ENCODE results near the gene OSBPL8.

Gene OSBPL8

GRCh38 chr12:76508128-76508980 is 51.2 kb downstream of the OSBPL8 start:
- Histone ChIP-seq H2AFZ (ENCODE audit: low read depth, low read length) (no peak overlapping the region), H2BK12ac (ENCODE audit: low read length in 2 of 2) (no peak overlapping the region), H2AK5ac (ENCODE audit: low read length, severe bottlenecking) (no peak overlapping the region), H3K18ac (ENCODE audit: low read depth in 1 of 2, low read length in 2 of 2) (no peak overlapping the region), H2BK5ac (ENCODE audit: low read depth, low read length, poor library complexity, severe bottlenecking) (no peak overlapping the region), H4K91ac (ENCODE audit: low read length) (no peak overlapping the region), H3K4me1 (ENCODE audit: control insufficient read depth, insufficient read depth, low read depth, low read length) (no peaks in the 10 kb centered on the region), H2BK120ac (ENCODE audit: low read depth, low read length) (no peak overlapping the region), H3K9ac (ENCODE audit: low read length) (no peak overlapping the region), H3K27me3 (ENCODE audit: control insufficient read depth in 1 of 2, insufficient read depth in 1 of 2, low read length in 2 of 2) (no peaks in the 10 kb centered on the region), H3K27ac (ENCODE audit: low read length, poor library complexity, severe bottlenecking) (no peak overlapping the region), H4K8ac (ENCODE audit: low read length) (no peak overlapping the region), H3K4me2 (ENCODE audit: low read length, poor library complexity, severe bottlenecking) (no peak overlapping the region), H3K9me3 (ENCODE audit: control insufficient read depth, low read length) (no peaks in the 10 kb centered on the region), H3K4me3 (ENCODE audit: insufficient read depth in 1 of 2, low read depth in 1 of 2, low read length in 2 of 2) (no peak overlapping the region), H2BK15ac (ENCODE audit: low read depth, poor library complexity, severe bottlenecking) (no peak overlapping the region), H3K4ac (ENCODE audit: low read depth in 1 of 2, low read length in 2 of 2) (no peak overlapping the region), H3K36me3 (ENCODE audit: control insufficient read depth in 1 of 2, insufficient read depth in 2 of 2, low read depth in 1 of 2, low read length in 2 of 2) (peaks cover 0 to 11% of the 10 kb centered on the region in 2 experiments), H3K79me1 (replicated peaks; ENCODE audit: low read length, poor library complexity, severe bottlenecking) (peaks cover 13% of the 10 kb centered on the region), H3K23ac (ENCODE audit: low read length in 2 of 2) (no peak overlapping the region), H3K14ac (ENCODE audit: low read length in 2 of 2) (no peak overlapping the region)
- WGBS, result 49% methylated on average over 2 of the region's 6 CpGs
- DNase-seq, result no peak

GRCh38 chr12:76506149-76506548 is 53.4 kb downstream of the OSBPL8 start:
- H3K9ac ChIP-seq (ENCODE audit: low read length), result no peak overlapping the region
- no peak overlapping the region for H3K18ac ChIP-seq (ENCODE audit: low read depth in 1 of 2, low read length in 2 of 2)
- H3K9me3 ChIP-seq (ENCODE audit: control insufficient read depth, low read length), result peaks cover 4% of the 10 kb centered on the region
- no peak overlapping the region for H2BK120ac ChIP-seq (ENCODE audit: low read depth, low read length)
- H2BK15ac ChIP-seq (ENCODE audit: low read depth, poor library complexity, severe bottlenecking), result no peak overlapping the region
- no peak overlapping the region for H4K91ac ChIP-seq (ENCODE audit: low read length)
- no peak overlapping the region for H2AFZ ChIP-seq (ENCODE audit: low read depth, low read length)
- no peak overlapping the region for H3K14ac ChIP-seq (ENCODE audit: low read length in 2 of 2)
- no peak overlapping the region for H3K27ac ChIP-seq (ENCODE audit: low read length, poor library complexity, severe bottlenecking)
- no peak for DNase-seq
- H3K36me3 ChIP-seq (ENCODE audit: control insufficient read depth in 1 of 2, insufficient read depth in 2 of 2, low read depth in 1 of 2, low read length in 2 of 2), result peaks cover 0 to 27% of the 10 kb centered on the region in 2 experiments
- H3K4me2 ChIP-seq (ENCODE audit: low read length, poor library complexity, severe bottlenecking), result no peak overlapping the region
- no peak overlapping the region for H3K4ac ChIP-seq (ENCODE audit: low read depth in 1 of 2, low read length in 2 of 2)
- no peak overlapping the region for H3K23ac ChIP-seq (ENCODE audit: low read length in 2 of 2)
- no peak overlapping the region for H2BK5ac ChIP-seq (ENCODE audit: low read depth, low read length, poor library complexity, severe bottlenecking)
- peaks cover 19% of the 10 kb centered on the region for H3K79me1 ChIP-seq (replicated peaks; ENCODE audit: low read length, poor library complexity, severe bottlenecking)
- 81% methylated on average over 2 of the region's 3 CpGs for WGBS
- no peaks in the 10 kb centered on the region for H3K4me1 ChIP-seq (ENCODE audit: control insufficient read depth, insufficient read depth, low read depth, low read length)
- no peak overlapping the region for H4K8ac ChIP-seq (ENCODE audit: low read length)
- no peak overlapping the region for H2BK12ac ChIP-seq (ENCODE audit: low read length in 2 of 2)
- H3K4me3 ChIP-seq (ENCODE audit: insufficient read depth in 1 of 2, low read depth in 1 of 2, low read length in 2 of 2), result no peak overlapping the region
- H2AK5ac ChIP-seq (ENCODE audit: low read length, severe bottlenecking), result no peak overlapping the region
- H3K27me3 ChIP-seq (ENCODE audit: control insufficient read depth in 1 of 2, insufficient read depth in 1 of 2, low read length in 2 of 2), result no peaks in the 10 kb centered on the region

GRCh38 chr12:76505050-76505449 is 54.5 kb downstream of the OSBPL8 start:
- no peak overlapping the region for H3K14ac ChIP-seq (ENCODE audit: low read length in 2 of 2)
- no peak overlapping the region for H3K27ac ChIP-seq (ENCODE audit: low read length, poor library complexity, severe bottlenecking)
- H4K8ac ChIP-seq (ENCODE audit: low read length), result no peak overlapping the region
- H3K27me3 ChIP-seq (ENCODE audit: control insufficient read depth in 1 of 2, insufficient read depth in 1 of 2, low read length in 2 of 2), result no peaks in the 10 kb centered on the region
- H3K36me3 ChIP-seq (ENCODE audit: control insufficient read depth in 1 of 2, insufficient read depth in 2 of 2, low read depth in 1 of 2, low read length in 2 of 2), result peaks cover 0 to 28% of the 10 kb centered on the region in 2 experiments
- no peak overlapping the region for H2BK15ac ChIP-seq (ENCODE audit: low read depth, poor library complexity, severe bottlenecking)
- no peak for DNase-seq
- no peak overlapping the region for H3K4ac ChIP-seq (ENCODE audit: low read depth in 1 of 2, low read length in 2 of 2)
- H2BK5ac ChIP-seq (ENCODE audit: low read depth, low read length, poor library complexity, severe bottlenecking), result no peak overlapping the region
- peaks cover 4% of the 10 kb centered on the region for H3K9me3 ChIP-seq (ENCODE audit: control insufficient read depth, low read length)
- no peak overlapping the region for H3K4me3 ChIP-seq (ENCODE audit: insufficient read depth in 1 of 2, low read depth in 1 of 2, low read length in 2 of 2)
- H2BK12ac ChIP-seq (ENCODE audit: low read length in 2 of 2), result no peak overlapping the region
- no peak overlapping the region for H2AFZ ChIP-seq (ENCODE audit: low read depth, low read length)
- no peak overlapping the region for H3K9ac ChIP-seq (ENCODE audit: low read length)
- no peak overlapping the region for H3K23ac ChIP-seq (ENCODE audit: low read length in 2 of 2)
- no peak overlapping the region for H4K91ac ChIP-seq (ENCODE audit: low read length)
- 97% methylated on average over 2 of the region's 2 CpGs for WGBS
- no peak overlapping the region for H2BK120ac ChIP-seq (ENCODE audit: low read depth, low read length)
- no peak overlapping the region for H3K4me2 ChIP-seq (ENCODE audit: low read length, poor library complexity, severe bottlenecking)
- no peaks in the 10 kb centered on the region for H3K4me1 ChIP-seq (ENCODE audit: control insufficient read depth, insufficient read depth, low read depth, low read length)
- no peak overlapping the region for H2AK5ac ChIP-seq (ENCODE audit: low read length, severe bottlenecking)
- no peak overlapping the region for H3K18ac ChIP-seq (ENCODE audit: low read depth in 1 of 2, low read length in 2 of 2)
- H3K79me1 ChIP-seq (replicated peaks; ENCODE audit: low read length, poor library complexity, severe bottlenecking), result peaks cover 19% of the 10 kb centered on the region

- WGBS, result 96% methylated on average over 2 of the region's 2 CpGs
- Histone ChIP-seq H3K4me3 (ENCODE audit: insufficient read depth in 1 of 2, low read depth in 1 of 2, low read length in 2 of 2) (no peak overlapping the region), H3K27ac (ENCODE audit: low read length, poor library complexity, severe bottlenecking) (no peak overlapping the region), H4K91ac (ENCODE audit: low read length) (no peak overlapping the region), H3K79me1 (replicated peaks; ENCODE audit: low read length, poor library complexity, severe bottlenecking) (peaks cover 19% of the 10 kb centered on the region), H2BK120ac (ENCODE audit: low read depth, low read length) (no peak overlapping the region), H2BK5ac (ENCODE audit: low read depth, low read length, poor library complexity, severe bottlenecking) (no peak overlapping the region), H2AK5ac (ENCODE audit: low read length, severe bottlenecking) (no peak overlapping the region), H3K4ac (ENCODE audit: low read depth in 1 of 2, low read length in 2 of 2) (no peak overlapping the region), H3K23ac (ENCODE audit: low read length in 2 of 2) (no peak overlapping the region), H3K4me2 (ENCODE audit: low read length, poor library complexity, severe bottlenecking) (no peak overlapping the region), H3K14ac (ENCODE audit: low read length in 2 of 2) (no peak overlapping the region), H2BK15ac (ENCODE audit: low read depth, poor library complexity, severe bottlenecking) (no peak overlapping the region), H2AFZ (ENCODE audit: low read depth, low read length) (no peak overlapping the region), H3K27me3 (ENCODE audit: control insufficient read depth in 1 of 2, insufficient read depth in 1 of 2, low read length in 2 of 2) (no peaks in the 10 kb centered on the region), H3K4me1 (ENCODE audit: control insufficient read depth, insufficient read depth, low read depth, low read length) (no peaks in the 10 kb centered on the region), H3K36me3 (ENCODE audit: control insufficient read depth in 1 of 2, insufficient read depth in 2 of 2, low read depth in 1 of 2, low read length in 2 of 2) (peaks cover 0 to 28% of the 10 kb centered on the region in 2 experiments), H4K8ac (ENCODE audit: low read length) (no peak overlapping the region), H3K9ac (ENCODE audit: low read length) (no peak overlapping the region), H3K9me3 (ENCODE audit: control insufficient read depth, low read length) (peaks cover 4% of the 10 kb centered on the region), H3K18ac (ENCODE audit: low read depth in 1 of 2, low read length in 2 of 2) (no peak overlapping the region), H2BK12ac (ENCODE audit: low read length in 2 of 2) (no peak overlapping the region)
- no peak for DNase-seq
These were observed 55.0 kb downstream of the OSBPL8 start for GRCh38 chr12:76504606-76505005.
